Measurements from ENCODE around the gene CXCR6.

CXCR6 gene

GRCh38 chr3:45949432-45949831 is 6.2 kb downstream of the CXCR6 start:
- DNase-seq, result no peak

- DNase-seq, result no peak
These were observed 6.9 kb downstream of the CXCR6 start for GRCh38 chr3:45950131-45950530.

- no peak for DNase-seq
These were observed 7.7 kb downstream of the CXCR6 start for GRCh38 chr3:45950686-45951600.

DNA sequence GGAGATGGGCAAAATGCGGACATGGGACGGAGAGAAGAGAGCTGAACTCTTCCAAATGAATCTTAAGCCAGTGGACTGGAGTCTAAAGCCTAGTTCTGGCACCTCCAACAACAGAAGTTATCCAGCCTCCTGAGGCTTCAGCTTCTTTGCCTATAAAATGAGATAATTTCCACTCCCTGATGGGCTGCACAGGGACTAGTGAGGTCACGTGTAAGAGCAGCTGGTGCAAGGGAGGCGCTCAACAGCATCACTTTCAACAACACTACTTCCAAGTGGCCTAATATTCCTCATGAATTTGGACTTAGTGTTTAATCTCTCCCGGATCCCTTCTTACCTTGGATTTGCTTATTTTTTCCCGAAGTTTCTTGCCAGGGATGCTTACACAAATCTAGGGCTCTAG is 8.7 kb downstream of the CXCR6 start:
- no peak for DNase-seq

DNA sequence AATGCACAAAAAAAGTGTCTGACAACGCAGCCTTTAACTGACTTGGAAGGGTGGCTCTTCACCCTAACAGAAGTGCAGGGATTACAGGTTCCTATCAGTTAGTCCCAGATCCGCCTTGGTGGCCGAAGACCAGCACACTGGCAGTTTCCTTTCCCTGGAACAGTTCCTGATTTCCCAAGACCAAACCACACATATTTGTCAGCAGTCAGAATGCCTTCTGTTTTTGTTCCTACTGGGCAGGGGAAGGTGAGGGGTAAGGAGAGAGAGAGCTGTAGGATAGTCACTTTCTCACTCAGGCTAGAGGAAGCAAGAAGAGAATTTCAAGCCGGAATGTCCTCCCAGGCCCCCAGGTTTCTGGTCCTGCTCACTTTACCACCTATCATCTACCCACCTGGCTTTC is 9.2 kb downstream of the CXCR6 start:
- no peak for DNase-seq

DNA sequence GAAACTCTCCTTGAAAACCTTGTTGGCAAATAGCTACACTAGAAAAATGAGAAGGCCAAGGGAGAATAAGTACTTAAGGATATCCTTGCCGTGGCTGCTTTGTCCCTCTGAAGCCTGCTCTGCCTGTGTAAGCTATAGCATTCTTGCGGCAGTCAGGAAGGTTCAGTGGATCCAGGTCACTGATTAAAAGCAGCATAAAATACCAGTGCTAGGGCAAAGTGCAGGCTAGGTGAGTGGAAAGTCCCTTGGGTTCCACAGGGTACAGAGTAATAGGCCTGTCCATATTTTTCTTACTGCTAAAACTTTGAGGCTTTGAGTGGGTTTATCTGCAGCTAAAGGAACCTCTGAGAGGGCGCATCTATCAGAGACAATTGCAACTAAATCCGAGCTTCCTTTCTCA is 10.3 kb downstream of the CXCR6 start:
- DNase-seq, result no peak

- DNase-seq, result no peak
These were observed 11.0 kb downstream of the CXCR6 start for GRCh38 chr3:45954306-45954705.

GRCh38 chr3:45955017-45955647 is 11.9 kb downstream of the CXCR6 start:
- no peak for DNase-seq

- no peak for DNase-seq
These were observed 12.4 kb downstream of the CXCR6 start for GRCh38 chr3:45955706-45956105.

DNA sequence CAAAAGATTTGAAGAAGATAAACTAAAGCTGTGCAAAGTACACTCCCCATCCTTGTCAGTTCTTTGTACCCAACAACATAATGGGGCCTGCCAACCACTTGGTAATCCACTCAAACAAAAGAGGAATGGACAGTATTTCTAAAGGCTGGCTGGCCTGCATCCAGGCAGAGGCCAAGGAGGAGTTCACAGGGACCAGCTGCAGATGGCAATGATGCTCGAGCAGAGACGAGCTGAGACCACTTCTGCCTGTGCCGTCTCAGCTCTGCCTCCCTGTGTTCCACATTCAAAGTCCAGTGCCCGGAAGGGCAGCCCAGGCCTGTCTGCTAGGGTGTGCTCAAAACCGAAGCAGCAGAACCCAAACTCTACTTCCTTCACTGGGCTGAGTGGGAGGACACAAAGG is 14.3 kb downstream of the CXCR6 start:
- no peak for DNase-seq

DNA sequence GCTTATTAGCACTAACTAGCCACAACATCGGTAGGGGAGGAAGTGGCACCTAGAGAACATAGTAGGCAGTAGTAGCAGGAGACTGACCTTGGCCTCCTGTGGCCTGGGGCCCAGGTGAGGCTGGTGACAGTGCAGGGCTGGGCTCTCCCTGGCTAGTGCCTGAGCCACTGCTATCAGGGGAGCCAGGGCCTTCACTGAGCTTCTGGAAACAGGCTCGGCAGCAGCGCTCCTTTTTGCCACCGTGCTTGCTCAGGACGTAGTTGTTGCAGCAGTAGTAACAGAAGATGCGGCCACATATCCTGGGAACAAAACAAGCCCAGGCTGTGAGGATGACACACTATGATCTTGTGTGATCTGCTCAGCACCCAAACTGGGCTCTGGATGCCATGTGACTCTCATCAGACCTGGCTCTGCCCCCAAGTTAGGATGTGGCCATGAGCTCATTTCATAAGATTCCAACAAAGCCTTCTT is 15.1 kb downstream of the CXCR6 start:
- DNase-seq, result no peak

- no peak for DNase-seq
These were observed 15.9 kb downstream of the CXCR6 start for GRCh38 chr3:45959201-45959600.

DNA sequence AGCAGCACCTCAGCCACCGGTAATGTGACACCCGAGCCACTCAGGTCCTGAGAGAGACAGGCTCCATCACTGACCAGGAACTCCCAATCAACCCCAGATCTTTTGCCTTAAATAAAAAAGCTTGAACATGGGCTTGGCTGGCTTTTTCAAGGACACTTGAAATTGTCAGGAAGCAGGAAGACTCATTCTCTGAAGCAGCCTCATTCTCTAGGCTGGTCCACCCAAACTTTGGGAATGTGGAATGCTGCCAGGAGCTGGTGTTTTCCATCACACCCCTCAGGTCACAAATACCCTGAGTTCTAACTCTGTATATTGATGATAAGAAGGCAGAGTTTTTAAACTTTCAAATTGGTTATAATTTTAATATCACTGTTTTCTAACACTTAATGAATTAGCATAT is 17.0 kb downstream of the CXCR6 start:
- no peak for DNase-seq

- no peak for DNase-seq
These were observed 18.8 kb downstream of the CXCR6 start for GRCh38 chr3:45962033-45962432.

GRCh38 chr3:45964139-45964538 is 20.9 kb downstream of the CXCR6 start:
- no peak for DNase-seq

DNA sequence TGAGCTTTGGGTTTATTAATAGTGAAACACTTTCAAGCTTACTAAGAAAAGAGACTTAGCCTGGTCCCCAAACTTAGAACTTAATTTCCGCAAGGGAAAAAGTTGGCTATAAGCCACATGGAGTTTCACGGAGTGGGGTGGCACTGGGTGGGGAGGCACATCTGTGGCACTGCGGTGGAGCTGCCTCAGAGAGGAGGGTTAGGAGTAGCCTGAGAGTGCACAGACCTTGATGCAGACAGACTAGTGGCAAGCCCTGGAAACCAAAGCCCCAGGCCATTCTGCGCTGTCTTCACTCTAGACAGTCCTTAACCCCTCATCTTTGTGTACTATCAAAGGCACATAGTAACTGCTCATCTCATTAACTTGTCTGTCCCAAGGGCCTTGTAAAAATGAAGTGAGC is 22.0 kb downstream of the CXCR6 start:
- peak; percentile 11 for DNase-seq

GRCh38 chr3:45965653-45966052 is 22.4 kb downstream of the CXCR6 start:
- no peak for DNase-seq

DNA sequence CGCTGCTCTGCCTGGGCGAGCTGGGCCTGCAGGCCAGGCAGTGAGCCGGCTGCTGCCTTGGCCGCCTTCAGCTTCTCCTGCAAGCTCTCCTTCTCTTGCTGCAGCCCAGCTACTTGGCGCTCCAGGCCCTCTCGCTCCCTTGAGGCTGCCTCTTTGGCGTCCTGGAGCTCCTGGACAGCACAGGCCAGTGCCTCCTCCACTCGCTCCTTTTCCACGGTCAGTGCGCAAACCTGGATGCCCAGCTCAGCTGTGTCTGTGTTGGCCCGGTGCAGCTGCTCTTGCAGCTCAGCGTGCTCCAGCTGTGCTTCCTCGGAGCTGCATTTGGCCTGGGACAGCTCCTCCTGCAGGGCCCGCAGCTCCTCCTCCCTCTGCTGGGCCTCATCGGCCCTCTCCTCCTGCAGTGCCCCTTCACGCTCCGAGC is 23.1 kb downstream of the CXCR6 start:
- DNase-seq, result no peak

- DNase-seq, result no peak
These were observed 23.8 kb downstream of the CXCR6 start for GRCh38 chr3:45966950-45967640.

- DNase-seq, result no peak
These were observed 24.5 kb downstream of the CXCR6 start for GRCh38 chr3:45967724-45968123.

GRCh38 chr3:45968149-45968548 is 24.9 kb downstream of the CXCR6 start:
- no peak for DNase-seq

- no peak for DNase-seq
These were observed 25.4 kb downstream of the CXCR6 start for GRCh38 chr3:45968706-45969105.

- DNase-seq, result no peak
These were observed 25.9 kb downstream of the CXCR6 start for GRCh38 chr3:45969116-45969515.

GRCh38 chr3:45969953-45970352 is 26.7 kb downstream of the CXCR6 start:
- DNase-seq, result no peak

All from NCI-H526 treated with DMSO at 0.1 percent for 48 hours (cell line).